GM23338 (cell line): ENCODE measurements around the gene TIE1. TPM values are rescaled to one million over a fixed set of nuclear protein-coding genes. Genes with fewer than 3 reads are reported as not detected.

Source experiments
- ATAC-seq: fragments of 200-7000 bp; cut with Tn5 transposase; 3 replicates; pipeline ENCODE4 v1.9.1; 2020
- DNase-seq: peaks from one replicate; pipeline ENCODE4 v3.0.0-alpha.2; 2015; ENCODE audit warnings: low spot score
- H2AFZ ChIP-seq: fragments of 200-600 bp; sonication (generic); 2 replicates; pipeline ENCODE4 v1.8.0; 2016; ENCODE audit warnings: antibody characterized with exemption, mild to moderate bottlenecking, moderate library complexity
- H3F3A ChIP-seq: fragments of 200-600 bp; sonication (generic); replicated peaks from 2 replicates; pipeline ENCODE4 v1.8.0; 2017; ENCODE audit warnings: antibody characterized with exemption, mixed run types, low read depth
- H3K27ac ChIP-seq: fragments of 200-600 bp; sonication (generic); 2 replicates; pipeline ENCODE4 v1.6.1; 2016; ENCODE audit warnings: low read depth
- H3K27me3 ChIP-seq: fragments of 200-600 bp; sonication (generic); 2 replicates; pipeline ENCODE4 v1.8.0; 2016; ENCODE audit warnings: mild to moderate bottlenecking, mixed run types, moderate library complexity; ENCODE audit not compliant: insufficient read depth
- H3K36me3 ChIP-seq: fragments of 200-600 bp; sonication (generic); 2 replicates; pipeline ENCODE4 v1.8.0; 2016; ENCODE audit warnings: mild to moderate bottlenecking; ENCODE audit not compliant: insufficient read depth
- H3K4me1 ChIP-seq: fragments of 200-600 bp; sonication (generic); 2 replicates; pipeline ENCODE4 v1.8.0; 2016; ENCODE audit warnings: mild to moderate bottlenecking, moderate library complexity; ENCODE audit not compliant: insufficient read depth
- H3K4me2 ChIP-seq: fragments of 200-600 bp; sonication (generic); 2 replicates; pipeline ENCODE4 v1.7.1; 2017; ENCODE audit warnings: mixed run types
- H3K4me3 ChIP-seq: fragments of 200-600 bp; sonication (generic); 2 replicates; pipeline ENCODE4 v1.6.1; 2016; ENCODE audit warnings: mixed run types
- H3K79me2 ChIP-seq: fragments of 200-600 bp; sonication (generic); replicated peaks from 2 replicates; pipeline ENCODE4 v1.8.0; 2017; ENCODE audit warnings: mild to moderate bottlenecking; ENCODE audit not compliant: insufficient read depth
- H3K9me2 ChIP-seq: fragments of 200-600 bp; sonication (generic); 2 replicates; pipeline ENCODE4 v1.8.0; 2017; ENCODE audit not compliant: insufficient read depth
- H4K20me1 ChIP-seq: fragments of 200-600 bp; sonication (generic); replicated peaks from 2 replicates; pipeline ENCODE4 v1.8.0; 2017; ENCODE audit warnings: mild to moderate bottlenecking; ENCODE audit not compliant: insufficient read depth
- H3K27ac Mint-ChIP-seq: 2 replicates; pipeline ENCODE4 v1.8.0; 2020; ENCODE audit warnings: inconsistent platforms, mild to moderate bottlenecking, moderate library complexity, mixed read lengths
- H3K27me3 Mint-ChIP-seq: 3 replicates; pipeline ENCODE4 v1.8.0; 2022; ENCODE audit warnings: low read depth, mild to moderate bottlenecking, moderate library complexity, mixed read lengths, inconsistent platforms; ENCODE audit not compliant: insufficient read depth, poor library complexity
- H3K36me3 Mint-ChIP-seq: 3 replicates; pipeline ENCODE4 v1.8.0; 2021; ENCODE audit warnings: low read depth, mild to moderate bottlenecking, inconsistent platforms, moderate library complexity, mixed read lengths
- H3K4me1 Mint-ChIP-seq: 3 replicates; pipeline ENCODE4 v1.8.0; 2020; ENCODE audit warnings: mild to moderate bottlenecking, inconsistent platforms, mixed read lengths
- H3K4me3 Mint-ChIP-seq: 3 replicates; pipeline ENCODE4 v1.8.0; 2021; ENCODE audit warnings: moderate library complexity, mild to moderate bottlenecking, inconsistent platforms, mixed read lengths
- H3K9me3 Mint-ChIP-seq: 3 replicates; pipeline ENCODE4 v1.8.0; 2020; ENCODE audit warnings: moderate library complexity, mild to moderate bottlenecking, inconsistent platforms, mixed read lengths
- CREB1 ChIP-seq: fragments of 250-450 bp; sonication (Bioruptor Pico); IDR thresholded peaks from 2 replicates; pipeline ENCODE4 v1.5.0; 2020; ENCODE audit warnings: low read depth, mild to moderate bottlenecking, moderate library complexity
- EZH2 ChIP-seq: fragments of 200-600 bp; sonication (generic); IDR thresholded peaks from one replicate; pipeline ENCODE4 v1.8.0; 2017; ENCODE audit warnings: antibody characterized with exemption, mild to moderate bottlenecking, low read depth; ENCODE audit not compliant: unreplicated experiment
- EZH2phosphoT487 ChIP-seq: fragments of 200-600 bp; sonication (generic); IDR thresholded peaks from one replicate; pipeline ENCODE4 v1.8.1; 2018; ENCODE audit warnings: antibody characterized with exemption; ENCODE audit not compliant: unreplicated experiment
- JUNB ChIP-seq: IDR thresholded peaks from one replicate; pipeline ENCODE4 v1.6.1; 2016; ENCODE audit warnings: antibody characterized with exemption; ENCODE audit not compliant: unreplicated experiment
- NANOG ChIP-seq: IDR thresholded peaks from 2 replicates; pipeline ENCODE4 v1.6.1; 2016; ENCODE audit warnings: antibody characterized with exemption, borderline replicate concordance
- POLR2AphosphoS5 ChIP-seq: IDR thresholded peaks from 2 replicates; pipeline ENCODE4 v1.6.1; 2016; ENCODE audit warnings: antibody characterized with exemption, low read depth
- STAT1 ChIP-seq: IDR thresholded peaks from one replicate; pipeline ENCODE4 v1.6.1; 2016; ENCODE audit warnings: antibody characterized with exemption; ENCODE audit not compliant: unreplicated experiment
- ZNF114 ChIP-seq: fragments of 250-450 bp; sonication (Bioruptor Pico); IDR thresholded peaks from 2 replicates; pipeline ENCODE4 v1.5.0; 2020; ENCODE audit warnings: mild to moderate bottlenecking, moderate library complexity
- ZNF331 ChIP-seq: fragments of 250-450 bp; sonication (Bioruptor Pico); IDR thresholded peaks from 2 replicates; pipeline ENCODE4 v1.5.0; 2020; ENCODE audit warnings: low read depth, mild to moderate bottlenecking, moderate library complexity
- polyA plus RNA-seq: library from polyadenylated mRNA; unstranded; fragments of >200 nt; fragmentation: Nextera tagmentation; extraction: Ambion mirVana; gene quantifications from 2 replicates; pipeline ENCODE4 v1.2.1, GENCODE V29; 2016
- total RNA-seq: library from RNA; depleted of rRNA; stranded (reverse); fragments of >200 nt; shearing (Covaris generic); gene quantifications from 2 replicates; pipeline ENCODE4 v1.2.3, GENCODE V29; 2014
- TF ChIP-seq, protein P1 (sequence below): fragments of 250-450 bp; sonication (Bioruptor Pico); IDR thresholded peaks from 2 replicates; pipeline ENCODE4 v1.5.0; 2020; ENCODE audit warnings: mild to moderate bottlenecking, moderate library complexity
- TF ChIP-seq, protein P2 (sequence below): IDR thresholded peaks from one replicate; pipeline ENCODE4 v1.6.1; 2018; ENCODE audit warnings: antibody characterized with exemption; ENCODE audit not compliant: unreplicated experiment
- TF ChIP-seq, protein P3 (sequence below): IDR thresholded peaks from 2 replicates; pipeline ENCODE4 v1.6.1; 2016; ENCODE audit warnings: antibody characterized with exemption
- TF ChIP-seq, protein P4 (sequence below), 2 experiments: fragments of 200-600 bp in 1 of 2; sonication (generic) in 1 of 2; conservative IDR thresholded peaks; 2 replicates each; pipeline versions ENCODE4 v1.5.1 to v1.6.1; 2016 to 2017; ENCODE audit warnings: antibody characterized with exemption in 2 of 2, low read depth in 2 of 2, mild to moderate bottlenecking in 2 of 2, moderate library complexity in 1 of 2

Gene TIE1
- total and polyA plus RNA-seq, 2 experiments from 2014 or later, result 0.37 to 2.3 TPM

DNA sequence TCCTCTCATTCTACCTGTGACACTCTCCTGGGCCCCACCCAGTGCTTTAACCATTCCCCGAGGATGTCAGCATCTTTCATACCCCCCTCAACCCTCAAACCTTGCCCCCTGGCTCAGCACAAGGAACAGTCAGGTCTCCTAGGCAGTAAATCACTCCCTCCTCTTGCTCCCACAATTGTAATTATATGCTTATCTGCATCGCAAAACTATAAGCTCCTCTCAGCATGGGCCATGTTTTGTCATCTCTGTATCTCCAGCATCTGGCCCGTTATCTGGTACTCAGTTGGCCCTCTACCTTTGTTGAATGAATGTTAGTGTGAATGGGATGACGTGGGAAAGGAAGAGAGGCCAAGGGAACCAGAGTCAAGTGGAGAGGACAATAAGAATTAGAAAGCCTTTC lies 69.8 kb downstream of the TIE1 start:
- no peaks in the 10 kb centered on the region for H3K27me3 ChIP-seq
- H2AFZ ChIP-seq, result no peak overlapping the region
- TF ChIP-seq, protein P1, sequence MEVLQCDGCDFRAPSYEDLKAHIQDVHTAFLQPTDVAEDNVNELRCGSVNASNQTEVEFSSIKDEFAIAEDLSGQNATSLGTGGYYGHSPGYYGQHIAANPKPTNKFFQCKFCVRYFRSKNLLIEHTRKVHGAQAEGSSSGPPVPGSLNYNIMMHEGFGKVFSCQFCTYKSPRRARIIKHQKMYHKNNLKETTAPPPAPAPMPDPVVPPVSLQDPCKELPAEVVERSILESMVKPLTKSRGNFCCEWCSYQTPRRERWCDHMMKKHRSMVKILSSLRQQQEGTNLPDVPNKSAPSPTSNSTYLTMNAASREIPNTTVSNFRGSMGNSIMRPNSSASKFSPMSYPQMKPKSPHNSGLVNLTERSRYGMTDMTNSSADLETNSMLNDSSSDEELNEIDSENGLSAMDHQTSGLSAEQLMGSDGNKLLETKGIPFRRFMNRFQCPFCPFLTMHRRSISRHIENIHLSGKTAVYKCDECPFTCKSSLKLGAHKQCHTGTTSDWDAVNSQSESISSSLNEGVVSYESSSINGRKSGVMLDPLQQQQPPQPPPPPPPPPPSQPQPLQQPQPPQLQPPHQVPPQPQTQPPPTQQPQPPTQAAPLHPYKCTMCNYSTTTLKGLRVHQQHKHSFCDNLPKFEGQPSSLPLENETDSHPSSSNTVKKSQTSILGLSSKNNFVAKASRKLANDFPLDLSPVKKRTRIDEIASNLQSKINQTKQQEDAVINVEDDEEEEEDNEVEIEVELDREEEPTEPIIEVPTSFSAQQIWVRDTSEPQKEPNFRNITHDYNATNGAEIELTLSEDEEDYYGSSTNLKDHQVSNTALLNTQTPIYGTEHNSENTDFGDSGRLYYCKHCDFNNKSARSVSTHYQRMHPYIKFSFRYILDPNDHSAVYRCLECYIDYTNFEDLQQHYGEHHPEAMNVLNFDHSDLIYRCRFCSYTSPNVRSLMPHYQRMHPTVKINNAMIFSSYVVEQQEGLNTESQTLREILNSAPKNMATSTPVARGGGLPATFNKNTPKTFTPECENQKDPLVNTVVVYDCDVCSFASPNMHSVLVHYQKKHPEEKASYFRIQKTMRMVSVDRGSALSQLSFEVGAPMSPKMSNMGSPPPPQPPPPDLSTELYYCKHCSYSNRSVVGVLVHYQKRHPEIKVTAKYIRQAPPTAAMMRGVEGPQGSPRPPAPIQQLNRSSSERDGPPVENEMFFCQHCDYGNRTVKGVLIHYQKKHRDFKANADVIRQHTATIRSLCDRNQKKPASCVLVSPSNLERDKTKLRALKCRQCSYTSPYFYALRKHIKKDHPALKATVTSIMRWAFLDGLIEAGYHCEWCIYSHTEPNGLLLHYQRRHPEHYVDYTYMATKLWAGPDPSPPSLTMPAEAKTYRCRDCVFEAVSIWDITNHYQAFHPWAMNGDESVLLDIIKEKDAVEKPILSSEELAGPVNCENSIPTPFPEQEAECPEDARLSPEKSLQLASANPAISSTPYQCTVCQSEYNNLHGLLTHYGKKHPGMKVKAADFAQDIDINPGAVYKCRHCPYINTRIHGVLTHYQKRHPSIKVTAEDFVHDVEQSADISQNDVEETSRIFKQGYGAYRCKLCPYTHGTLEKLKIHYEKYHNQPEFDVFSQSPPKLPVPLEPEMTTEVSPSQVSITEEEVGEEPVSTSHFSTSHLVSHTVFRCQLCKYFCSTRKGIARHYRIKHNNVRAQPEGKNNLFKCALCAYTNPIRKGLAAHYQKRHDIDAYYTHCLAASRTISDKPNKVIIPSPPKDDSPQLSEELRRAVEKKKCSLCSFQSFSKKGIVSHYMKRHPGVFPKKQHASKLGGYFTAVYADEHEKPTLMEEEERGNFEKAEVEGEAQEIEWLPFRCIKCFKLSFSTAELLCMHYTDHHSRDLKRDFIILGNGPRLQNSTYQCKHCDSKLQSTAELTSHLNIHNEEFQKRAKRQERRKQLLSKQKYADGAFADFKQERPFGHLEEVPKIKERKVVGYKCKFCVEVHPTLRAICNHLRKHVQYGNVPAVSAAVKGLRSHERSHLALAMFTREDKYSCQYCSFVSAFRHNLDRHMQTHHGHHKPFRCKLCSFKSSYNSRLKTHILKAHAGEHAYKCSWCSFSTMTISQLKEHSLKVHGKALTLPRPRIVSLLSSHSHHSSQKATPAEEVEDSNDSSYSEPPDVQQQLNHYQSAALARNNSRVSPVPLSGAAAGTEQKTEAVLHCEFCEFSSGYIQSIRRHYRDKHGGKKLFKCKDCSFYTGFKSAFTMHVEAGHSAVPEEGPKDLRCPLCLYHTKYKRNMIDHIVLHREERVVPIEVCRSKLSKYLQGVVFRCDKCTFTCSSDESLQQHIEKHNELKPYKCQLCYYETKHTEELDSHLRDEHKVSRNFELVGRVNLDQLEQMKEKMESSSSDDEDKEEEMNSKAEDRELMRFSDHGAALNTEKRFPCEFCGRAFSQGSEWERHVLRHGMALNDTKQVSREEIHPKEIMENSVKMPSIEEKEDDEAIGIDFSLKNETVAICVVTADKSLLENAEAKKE, result no peak
- no peak for TF ChIP-seq EZH2phosphoT487
- TF ChIP-seq, protein P2, sequence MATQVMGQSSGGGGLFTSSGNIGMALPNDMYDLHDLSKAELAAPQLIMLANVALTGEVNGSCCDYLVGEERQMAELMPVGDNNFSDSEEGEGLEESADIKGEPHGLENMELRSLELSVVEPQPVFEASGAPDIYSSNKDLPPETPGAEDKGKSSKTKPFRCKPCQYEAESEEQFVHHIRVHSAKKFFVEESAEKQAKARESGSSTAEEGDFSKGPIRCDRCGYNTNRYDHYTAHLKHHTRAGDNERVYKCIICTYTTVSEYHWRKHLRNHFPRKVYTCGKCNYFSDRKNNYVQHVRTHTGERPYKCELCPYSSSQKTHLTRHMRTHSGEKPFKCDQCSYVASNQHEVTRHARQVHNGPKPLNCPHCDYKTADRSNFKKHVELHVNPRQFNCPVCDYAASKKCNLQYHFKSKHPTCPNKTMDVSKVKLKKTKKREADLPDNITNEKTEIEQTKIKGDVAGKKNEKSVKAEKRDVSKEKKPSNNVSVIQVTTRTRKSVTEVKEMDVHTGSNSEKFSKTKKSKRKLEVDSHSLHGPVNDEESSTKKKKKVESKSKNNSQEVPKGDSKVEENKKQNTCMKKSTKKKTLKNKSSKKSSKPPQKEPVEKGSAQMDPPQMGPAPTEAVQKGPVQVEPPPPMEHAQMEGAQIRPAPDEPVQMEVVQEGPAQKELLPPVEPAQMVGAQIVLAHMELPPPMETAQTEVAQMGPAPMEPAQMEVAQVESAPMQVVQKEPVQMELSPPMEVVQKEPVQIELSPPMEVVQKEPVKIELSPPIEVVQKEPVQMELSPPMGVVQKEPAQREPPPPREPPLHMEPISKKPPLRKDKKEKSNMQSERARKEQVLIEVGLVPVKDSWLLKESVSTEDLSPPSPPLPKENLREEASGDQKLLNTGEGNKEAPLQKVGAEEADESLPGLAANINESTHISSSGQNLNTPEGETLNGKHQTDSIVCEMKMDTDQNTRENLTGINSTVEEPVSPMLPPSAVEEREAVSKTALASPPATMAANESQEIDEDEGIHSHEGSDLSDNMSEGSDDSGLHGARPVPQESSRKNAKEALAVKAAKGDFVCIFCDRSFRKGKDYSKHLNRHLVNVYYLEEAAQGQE, result no peak
- no peak for TF ChIP-seq STAT1
- TF ChIP-seq ZNF331 (CRISPR knock-in tag), result no peak
- TF ChIP-seq CREB1 (CRISPR knock-in tag), result no peak
- no peak for TF ChIP-seq ZNF114 (CRISPR knock-in tag)
- no peak for TF ChIP-seq NANOG
- TF ChIP-seq, protein P3, sequence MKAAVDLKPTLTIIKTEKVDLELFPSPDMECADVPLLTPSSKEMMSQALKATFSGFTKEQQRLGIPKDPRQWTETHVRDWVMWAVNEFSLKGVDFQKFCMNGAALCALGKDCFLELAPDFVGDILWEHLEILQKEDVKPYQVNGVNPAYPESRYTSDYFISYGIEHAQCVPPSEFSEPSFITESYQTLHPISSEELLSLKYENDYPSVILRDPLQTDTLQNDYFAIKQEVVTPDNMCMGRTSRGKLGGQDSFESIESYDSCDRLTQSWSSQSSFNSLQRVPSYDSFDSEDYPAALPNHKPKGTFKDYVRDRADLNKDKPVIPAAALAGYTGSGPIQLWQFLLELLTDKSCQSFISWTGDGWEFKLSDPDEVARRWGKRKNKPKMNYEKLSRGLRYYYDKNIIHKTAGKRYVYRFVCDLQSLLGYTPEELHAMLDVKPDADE, result no peak
- TF ChIP-seq EZH2, result no peak
- TF ChIP-seq, protein P4, sequence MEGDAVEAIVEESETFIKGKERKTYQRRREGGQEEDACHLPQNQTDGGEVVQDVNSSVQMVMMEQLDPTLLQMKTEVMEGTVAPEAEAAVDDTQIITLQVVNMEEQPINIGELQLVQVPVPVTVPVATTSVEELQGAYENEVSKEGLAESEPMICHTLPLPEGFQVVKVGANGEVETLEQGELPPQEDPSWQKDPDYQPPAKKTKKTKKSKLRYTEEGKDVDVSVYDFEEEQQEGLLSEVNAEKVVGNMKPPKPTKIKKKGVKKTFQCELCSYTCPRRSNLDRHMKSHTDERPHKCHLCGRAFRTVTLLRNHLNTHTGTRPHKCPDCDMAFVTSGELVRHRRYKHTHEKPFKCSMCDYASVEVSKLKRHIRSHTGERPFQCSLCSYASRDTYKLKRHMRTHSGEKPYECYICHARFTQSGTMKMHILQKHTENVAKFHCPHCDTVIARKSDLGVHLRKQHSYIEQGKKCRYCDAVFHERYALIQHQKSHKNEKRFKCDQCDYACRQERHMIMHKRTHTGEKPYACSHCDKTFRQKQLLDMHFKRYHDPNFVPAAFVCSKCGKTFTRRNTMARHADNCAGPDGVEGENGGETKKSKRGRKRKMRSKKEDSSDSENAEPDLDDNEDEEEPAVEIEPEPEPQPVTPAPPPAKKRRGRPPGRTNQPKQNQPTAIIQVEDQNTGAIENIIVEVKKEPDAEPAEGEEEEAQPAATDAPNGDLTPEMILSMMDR (conservative IDR thresholded peaks at IDR 0.05; ENCODE audit: low read depth in 2 of 2), result no peak
- no peak for TF ChIP-seq POLR2AphosphoS5
- no peak for TF ChIP-seq JUNB
- no peaks in the 10 kb centered on the region for H3K36me3 Mint-ChIP-seq
- no peak for DNase-seq
- H3K27ac ChIP-seq, result no peak overlapping the region
- H3F3A ChIP-seq, result peaks cover 9% of the 10 kb centered on the region
- ATAC-seq, result no peak
- H3K4me1 ChIP-seq, result peaks cover 19% of the 10 kb centered on the region
- H3K27ac Mint-ChIP-seq, result no peak overlapping the region
- peaks cover 3% of the 10 kb centered on the region; the same call in 1 of the 2 replicates for H4K20me1 ChIP-seq
- no peak overlapping the region for H3K4me2 ChIP-seq
- no peaks in the 10 kb centered on the region for H3K36me3 ChIP-seq
- H3K4me1 Mint-ChIP-seq, result peaks cover 15% of the 10 kb centered on the region; the same call in 2 of the 3 replicates
- no peaks in the 10 kb centered on the region for H3K9me3 Mint-ChIP-seq
- H3K9me2 ChIP-seq, result no peaks in the 10 kb centered on the region
- peaks cover 6% of the 10 kb centered on the region for H3K27me3 Mint-ChIP-seq
- H3K4me3 Mint-ChIP-seq, result no peak overlapping the region
- no peak overlapping the region for H3K4me3 ChIP-seq
- peaks cover 7% of the 10 kb centered on the region; the same call in 1 of the 2 replicates for H3K79me2 ChIP-seq
